ENCODE data around the gene ATXN2. TPM values are rescaled to one million over a fixed set of nuclear protein-coding genes. Genes with fewer than 3 reads are reported as not detected.

ATXN2 gene
- total RNA-seq, 1 experiment from 2014 or later = 17.2 TPM

GRCh38 chr12:111417290-111417689 is 181.8 kb downstream of the ATXN2 start:
- DNase-seq = no peak
- H3K36me3 ChIP-seq (ENCODE audit: low read depth, low read length) = peaks cover 7% of the 10 kb centered on the region; the same call in 1 of the 2 replicates
- POLR2A ChIA-PET (ENCODE audit: unreplicated experiment) = no interaction called here

GRCh38 chr12:111414711-111415252 is 184.3 kb downstream of the ATXN2 start:
- H3K79me2 ChIP-seq (ENCODE audit: low read length) = peaks cover 27% of the 10 kb centered on the region
- no peak overlapping the region for H2AFZ ChIP-seq (ENCODE audit: low read length)

More at GRCh38 chr12:111417290-111417689, 181.8 kb downstream of the ATXN2 start:
- BruUV-seq (replicated peaks) = no TSS peak
- no peak overlapping the region for H3K9ac ChIP-seq (ENCODE audit: low read length)
- ATAC-seq = no peak
- CTCF ChIA-PET = no interaction called here
- TF ChIP-seq CTCF (conservative IDR thresholded peaks at IDR 0.05; ENCODE audit: low read depth, low read length) = no peak
- H3K4me2 ChIP-seq (ENCODE audit: low read length) = no peak overlapping the region
- H4K20me1 ChIP-seq (ENCODE audit: low read length) = no peaks in the 10 kb centered on the region
- no peak overlapping the region for H3K27ac ChIP-seq (ENCODE audit: low read length)
- H3K79me2 ChIP-seq (ENCODE audit: low read length) = peaks cover 20% of the 10 kb centered on the region
- H3K9me2 ChIP-seq (replicated peaks; ENCODE audit: low read length) = no peaks in the 10 kb centered on the region
- H3K4me1 ChIP-seq (ENCODE audit: insufficient read depth, low read length) = peaks cover 11% of the 10 kb centered on the region
- intact Hi-C loops (cut with micrococcal nuclease) = no loop called here
- H3F3A ChIP-seq (ENCODE audit: low read length, unreplicated experiment) = no peaks in the 10 kb centered on the region
- H3K9me3 ChIP-seq (ENCODE audit: low read length) = no peaks in the 10 kb centered on the region
- H3K4me3 ChIP-seq (ENCODE audit: low read length) = no peak overlapping the region
- no peak overlapping the region for H2AFZ ChIP-seq (ENCODE audit: low read length)
- H3K27me3 ChIP-seq (ENCODE audit: low read length) = no peaks in the 10 kb centered on the region

More at GRCh38 chr12:111414711-111415252, 184.3 kb downstream of the ATXN2 start:
- Histone ChIP-seq H3K4me2 (ENCODE audit: low read length) (no peak overlapping the region), H3K9me3 (ENCODE audit: low read length) (no peaks in the 10 kb centered on the region), H3K4me1 (ENCODE audit: insufficient read depth, low read length) (peaks cover 11% of the 10 kb centered on the region), H3K36me3 (ENCODE audit: low read depth, low read length) (peaks cover 4% of the 10 kb centered on the region; the same call in 1 of the 2 replicates), H4K20me1 (ENCODE audit: low read length) (no peaks in the 10 kb centered on the region), H3K4me3 (ENCODE audit: low read length) (no peak overlapping the region), H3F3A (ENCODE audit: low read length, unreplicated experiment) (no peaks in the 10 kb centered on the region), H3K9me2 (replicated peaks; ENCODE audit: low read length) (no peaks in the 10 kb centered on the region), H3K9ac (ENCODE audit: low read length) (no peak overlapping the region), H3K27me3 (ENCODE audit: low read length) (no peaks in the 10 kb centered on the region), H3K27ac (ENCODE audit: low read length) (no peak overlapping the region)
- BruUV-seq (replicated peaks) = no TSS peak
- ChIA-PET CTCF (no interaction called here), POLR2A (ENCODE audit: unreplicated experiment) (no interaction called here)
- no peak for DNase-seq
- intact Hi-C loops (cut with micrococcal nuclease) = no loop called here
- no peak for ATAC-seq
- no peak for TF ChIP-seq EZH2 (IDR thresholded peaks at IDR 0.05; ENCODE audit: low read length, unreplicated experiment)
- TF ChIP-seq EZH2phosphoT487 (IDR thresholded peaks at IDR 0.05; ENCODE audit: borderline replicate concordance, low read length) = no peak
- TF ChIP-seq CTCF (conservative IDR thresholded peaks at IDR 0.05; ENCODE audit: low read depth, low read length) = no peak
